Effector memory CD8-positive, alpha-beta T cell (primary cell): ENCODE results near the gene MAD2L2.

Source experiments
- ATAC-seq: fragments of 150-1000 bp; cut with Tn5 transposase; replicated peaks from 2 replicates; pipeline ENCODE4 v1.10.0; 2021; ENCODE audit warnings: mild to moderate bottlenecking, moderate library complexity
- DNase-seq, 3 experiments: peaks; one replicate each; pipeline ENCODE4 v3.0.0; 2021
- H3K27ac Mint-ChIP-seq, 2 donors: one replicate each; pipeline ENCODE4 v1.8.0; 2022; ENCODE audit warnings: mild to moderate bottlenecking in 2 of 2, mixed read lengths in 2 of 2, moderate library complexity in 2 of 2
- H3K27me3 Mint-ChIP-seq, 2 donors: one replicate each; pipeline ENCODE4 v1.8.0; 2022; ENCODE audit warnings: mixed read lengths in 2 of 2
- H3K36me3 Mint-ChIP-seq: one replicate; pipeline ENCODE4 v1.8.0; 2022; ENCODE audit warnings: mild to moderate bottlenecking, moderate library complexity, mixed read lengths; ENCODE audit not compliant: insufficient read depth
- H3K4me1 Mint-ChIP-seq, 2 donors: one replicate each; pipeline ENCODE4 v1.8.0; 2022; ENCODE audit warnings: low read depth in 2 of 2, mixed read lengths in 2 of 2
- H3K4me3 Mint-ChIP-seq, 2 donors: one replicate each; pipeline ENCODE4 v1.8.0; 2022; ENCODE audit warnings: mild to moderate bottlenecking in 2 of 2, mixed read lengths in 2 of 2, moderate library complexity in 2 of 2
- H3K9me3 Mint-ChIP-seq, 2 donors: one replicate each; pipeline ENCODE4 v1.8.0; 2022; ENCODE audit warnings: mixed read lengths in 2 of 2

Gene MAD2L2

DNA sequence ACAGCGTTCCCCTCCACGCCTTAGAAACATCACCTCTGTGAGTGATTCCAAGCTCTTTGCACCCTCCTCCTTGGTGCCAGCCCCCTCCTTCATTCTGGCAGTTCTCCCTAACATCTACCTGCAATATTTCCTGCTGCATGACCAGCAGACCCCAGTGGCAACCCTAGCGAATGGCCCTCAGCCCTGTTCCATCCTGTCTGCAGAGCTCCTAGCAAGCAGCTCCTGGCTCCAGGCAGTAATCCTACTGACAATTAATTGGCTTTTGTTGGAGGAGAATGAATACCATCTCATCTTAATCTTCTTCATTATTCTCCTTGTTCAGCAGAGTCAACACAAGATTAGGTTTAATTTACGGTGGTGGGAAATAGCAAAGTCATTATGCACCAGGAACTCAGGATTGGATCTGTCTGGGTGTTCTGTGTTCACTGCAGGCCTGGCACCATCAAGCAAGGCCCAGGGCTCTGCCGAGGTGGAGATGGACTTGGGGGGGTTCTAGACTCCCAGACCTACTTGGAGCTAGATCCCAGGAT lies 39.1 kb downstream of the MAD2L2 start:
- Mint-ChIP-seq H3K4me3 (no peak overlapping the region), H3K27ac (no peak overlapping the region), H3K27me3 (peaks cover 11 to 23% of the 10 kb centered on the region in 2 donors), H3K4me1 (peaks cover 0 to 2% of the 10 kb centered on the region in 2 donors), H3K9me3 (no peaks in the 10 kb centered on the region), H3K36me3 (peaks cover 5% of the 10 kb centered on the region)
- no peak for DNase-seq
- no peak for ATAC-seq

DNA sequence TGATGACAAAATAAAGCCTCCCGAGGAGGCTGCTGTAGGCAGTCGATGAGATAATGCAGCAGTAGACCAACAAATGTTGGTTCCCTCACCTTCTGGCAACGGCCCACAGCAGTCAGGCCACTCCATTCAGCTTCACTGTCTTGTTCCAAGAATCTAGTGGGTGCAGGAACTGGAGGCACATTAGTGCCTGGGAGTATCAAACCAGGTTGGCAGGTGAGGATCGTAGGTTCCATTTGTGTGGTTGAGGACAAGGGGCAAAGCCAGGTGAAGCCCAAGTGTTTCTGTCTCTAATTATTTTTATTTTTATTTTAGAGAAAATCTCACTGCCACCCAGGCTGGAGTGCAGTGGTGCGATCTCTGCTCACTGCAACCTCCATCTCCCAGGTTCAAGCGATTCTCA lies 40.0 kb downstream of the MAD2L2 start:
- H3K36me3 Mint-ChIP-seq = peaks cover 3% of the 10 kb centered on the region
- H3K4me1 Mint-ChIP-seq = peaks cover 0 to 2% of the 10 kb centered on the region in 2 donors
- H3K9me3 Mint-ChIP-seq = no peaks in the 10 kb centered on the region

DNA sequence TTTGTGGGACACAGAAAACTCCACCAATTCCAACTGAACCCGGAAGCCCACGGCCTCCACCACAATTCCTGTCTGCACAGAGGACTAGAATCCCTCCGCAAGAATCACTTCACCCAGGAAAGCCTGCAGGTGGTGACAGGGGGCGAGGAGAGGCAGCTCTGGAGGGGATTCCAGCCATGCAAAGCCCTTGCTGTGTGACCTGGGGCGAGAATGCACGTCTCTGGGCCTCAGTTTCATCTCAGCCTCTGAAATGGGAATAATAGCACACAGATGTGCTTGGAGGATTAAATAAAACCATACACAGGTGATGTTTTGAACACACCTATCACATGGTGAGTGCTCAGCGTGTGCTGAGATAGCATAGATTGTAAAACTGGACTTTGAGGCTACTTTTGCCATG lies 40.8 kb downstream of the MAD2L2 start:
- DNase-seq = no peak
- Mint-ChIP-seq H3K4me3 (no peak overlapping the region), H3K27ac (no peak overlapping the region), H3K27me3 (peaks cover 20 to 37% of the 10 kb centered on the region in 2 donors), H3K4me1 (peaks cover 0 to 2% of the 10 kb centered on the region in 2 donors), H3K9me3 (no peaks in the 10 kb centered on the region), H3K36me3 (no peaks in the 10 kb centered on the region)
- no peak for ATAC-seq

More for the DNA sequence above, 40.0 kb downstream of the MAD2L2 start:
- DNase-seq = no peak
- Mint-ChIP-seq H3K27ac (no peak overlapping the region), H3K27me3 (peaks cover 17 to 32% of the 10 kb centered on the region in 2 donors), H3K4me3 (no peak overlapping the region)
- ATAC-seq = no peak

DNA sequence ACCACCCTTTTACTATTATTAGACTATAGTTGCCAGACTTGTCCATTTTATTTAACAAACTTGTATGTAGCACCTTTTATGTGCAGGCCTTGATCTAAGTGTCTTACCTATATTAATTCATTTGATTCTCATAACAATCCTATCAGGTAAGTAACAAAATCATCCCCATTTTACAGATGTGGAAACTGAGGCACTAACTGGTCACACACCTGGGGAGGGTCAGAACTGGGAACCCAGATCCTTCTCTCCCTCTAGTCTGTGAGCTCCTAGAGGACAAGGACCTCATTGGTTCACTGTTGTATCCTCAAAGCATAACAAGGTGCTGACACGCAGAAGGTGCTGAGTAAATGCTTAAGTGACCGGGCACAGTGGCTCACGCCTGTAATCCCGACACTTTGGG lies 41.6 kb downstream of the MAD2L2 start:
- peaks cover 26 to 39% of the 10 kb centered on the region in 2 donors for H3K27me3 Mint-ChIP-seq
- no peak for ATAC-seq
- no peak overlapping the region for H3K27ac Mint-ChIP-seq
- H3K36me3 Mint-ChIP-seq = no peaks in the 10 kb centered on the region
- no peak for DNase-seq
- no peaks in the 10 kb centered on the region for H3K9me3 Mint-ChIP-seq
- no peak overlapping the region for H3K4me3 Mint-ChIP-seq
- peaks cover 0 to 2% of the 10 kb centered on the region in 2 donors for H3K4me1 Mint-ChIP-seq

DNA sequence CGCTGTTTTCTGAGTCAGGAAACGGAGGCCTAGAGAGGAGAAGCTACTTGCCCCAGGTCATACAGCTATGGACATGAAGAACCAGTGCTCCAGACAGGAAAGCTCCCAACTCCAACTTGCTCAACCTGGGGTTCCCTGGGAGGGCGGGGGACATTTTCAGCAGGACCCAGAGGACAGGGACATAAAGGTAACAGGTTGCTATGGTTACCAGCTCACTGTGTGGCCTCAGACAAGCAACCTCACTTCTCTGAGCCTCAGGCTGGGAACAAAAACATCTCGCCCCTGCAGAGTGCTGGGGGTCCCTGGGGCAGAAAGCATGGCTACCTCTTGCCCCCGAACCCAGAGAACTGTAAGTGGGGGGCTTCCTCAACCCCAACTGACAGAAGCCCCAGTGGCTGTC lies 42.8 kb downstream of the MAD2L2 start:
- Mint-ChIP-seq H3K4me3 (no peak overlapping the region), H3K4me1 (peaks cover 0 to 2% of the 10 kb centered on the region in 2 donors), H3K27ac (no peak overlapping the region), H3K9me3 (no peaks in the 10 kb centered on the region), H3K36me3 (no peaks in the 10 kb centered on the region), H3K27me3 (peaks cover 26 to 47% of the 10 kb centered on the region in 2 donors)
- DNase-seq (no peak), ATAC-seq (no peak)

DNA sequence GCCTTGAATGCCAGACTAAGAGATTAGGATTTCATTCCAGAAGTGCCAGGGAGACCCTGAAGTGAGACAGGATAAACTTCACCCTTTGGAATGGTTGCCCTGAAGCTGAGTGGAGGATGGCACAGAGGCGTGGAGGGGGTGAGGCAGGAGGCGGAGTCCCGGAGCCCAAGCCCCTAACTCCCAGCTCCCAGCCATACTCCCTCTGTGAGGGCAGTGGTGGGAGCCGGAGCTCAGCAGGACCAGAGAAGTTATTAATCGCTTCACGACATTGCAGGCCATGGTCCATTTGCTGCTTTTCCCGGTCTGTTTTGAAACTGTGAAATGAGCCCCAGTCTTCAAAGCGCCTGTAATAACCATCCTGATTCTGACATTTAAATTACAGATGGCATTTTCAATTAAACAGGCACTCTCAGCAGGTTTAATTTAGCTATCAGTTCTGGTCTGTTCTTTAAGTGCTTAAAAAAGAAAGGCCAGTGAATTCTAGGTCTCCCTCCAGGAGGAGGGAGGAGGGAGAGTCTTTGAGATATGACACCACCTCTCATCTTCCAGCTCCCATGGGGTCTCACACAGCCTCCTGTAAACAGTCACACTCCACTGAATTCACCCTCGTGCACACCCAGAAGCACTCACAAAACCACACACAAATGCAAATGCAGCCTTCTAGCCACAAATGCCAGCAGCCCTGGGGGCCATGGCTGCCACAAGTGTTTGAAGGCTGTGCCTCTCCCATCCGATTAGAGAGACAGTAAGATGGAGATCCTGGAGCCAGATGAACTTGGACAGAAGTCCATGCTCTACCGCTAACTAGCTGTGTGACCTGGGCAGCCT lies 46.4 kb downstream of the MAD2L2 start:
- DNase-seq (no peak), ATAC-seq (no peak)
- Mint-ChIP-seq H3K9me3 (no peaks in the 10 kb centered on the region), H3K27me3 (peaks cover 40 to 64% of the 10 kb centered on the region in 2 donors), H3K4me3 (no peak overlapping the region), H3K27ac (no peak overlapping the region), H3K4me1 (peaks cover 0 to 2% of the 10 kb centered on the region in 2 donors), H3K36me3 (no peaks in the 10 kb centered on the region)

DNA sequence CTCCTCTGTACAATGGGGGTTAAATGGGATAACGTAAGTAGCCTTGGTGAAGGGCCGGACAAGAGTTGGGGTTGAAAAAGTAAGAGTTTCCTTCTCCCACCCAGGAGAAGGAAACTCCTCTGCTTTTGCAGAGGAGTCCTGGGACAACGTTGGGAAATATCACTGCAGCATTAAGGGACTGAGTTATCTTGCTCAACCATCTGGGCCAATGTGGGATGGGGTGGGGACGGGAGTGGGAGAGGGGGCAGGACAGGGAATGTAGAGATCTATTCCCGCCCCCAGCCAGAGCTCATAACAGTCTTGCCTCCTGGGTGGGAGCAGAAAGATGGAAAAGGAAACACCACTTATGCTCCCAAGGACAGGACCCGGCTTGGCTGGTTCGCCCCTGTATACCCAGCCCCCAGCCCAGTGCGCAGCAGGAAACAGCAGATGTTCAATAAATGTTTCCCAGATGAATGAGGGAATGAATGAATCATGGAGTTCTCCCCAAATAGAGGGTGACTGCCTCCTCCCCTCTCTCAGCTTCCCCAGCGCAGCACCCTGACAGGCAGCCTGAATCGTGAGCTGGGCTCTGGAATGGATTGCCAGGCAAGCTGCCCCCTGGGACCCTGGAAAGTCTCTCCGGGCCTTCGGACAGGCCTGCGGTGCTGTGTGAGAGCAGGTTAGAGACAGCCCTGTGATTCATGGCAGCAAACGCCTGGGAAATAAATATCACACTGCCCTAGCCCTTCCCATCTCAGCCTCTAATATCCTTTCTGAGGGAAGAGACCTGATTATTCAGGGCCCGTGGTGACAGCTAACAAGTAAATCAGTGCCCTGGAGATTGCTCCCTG lies 51.5 kb downstream of the MAD2L2 start:
- no peak for DNase-seq
- no peak overlapping the region for H3K4me3 Mint-ChIP-seq
- peaks cover 53 to 75% of the 10 kb centered on the region in 2 donors for H3K27me3 Mint-ChIP-seq
- no peak overlapping the region for H3K27ac Mint-ChIP-seq
- H3K4me1 Mint-ChIP-seq = peaks cover 0 to 2% of the 10 kb centered on the region in 2 donors
- ATAC-seq = no peak
- no peaks in the 10 kb centered on the region for H3K36me3 Mint-ChIP-seq
- no peaks in the 10 kb centered on the region for H3K9me3 Mint-ChIP-seq

DNA sequence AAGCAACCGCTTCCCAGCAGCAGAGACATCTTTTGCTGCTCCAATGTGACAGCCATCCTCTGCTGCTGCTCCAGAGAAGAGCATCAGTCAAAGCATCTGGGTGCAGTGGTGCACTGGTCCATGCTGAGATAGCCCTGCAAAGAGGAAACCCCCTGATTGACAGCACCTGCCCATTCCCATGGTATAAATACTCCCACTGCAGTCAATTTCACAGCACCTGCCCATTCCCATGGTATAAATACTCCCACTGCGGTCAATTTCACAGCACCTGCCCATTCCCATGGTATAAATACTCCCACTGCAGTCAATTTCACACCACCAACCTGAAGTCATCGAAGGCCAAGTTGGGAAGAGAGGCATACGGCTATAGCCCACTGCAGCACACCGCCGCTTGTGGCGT lies 52.2 kb downstream of the MAD2L2 start:
- Mint-ChIP-seq H3K27me3 (peaks cover 53 to 71% of the 10 kb centered on the region in 2 donors), H3K4me1 (peaks cover 0 to 2% of the 10 kb centered on the region in 2 donors), H3K27ac (no peak overlapping the region), H3K4me3 (no peak overlapping the region), H3K36me3 (no peaks in the 10 kb centered on the region), H3K9me3 (no peaks in the 10 kb centered on the region)
- ATAC-seq (no peak), DNase-seq (no peak)

DNA sequence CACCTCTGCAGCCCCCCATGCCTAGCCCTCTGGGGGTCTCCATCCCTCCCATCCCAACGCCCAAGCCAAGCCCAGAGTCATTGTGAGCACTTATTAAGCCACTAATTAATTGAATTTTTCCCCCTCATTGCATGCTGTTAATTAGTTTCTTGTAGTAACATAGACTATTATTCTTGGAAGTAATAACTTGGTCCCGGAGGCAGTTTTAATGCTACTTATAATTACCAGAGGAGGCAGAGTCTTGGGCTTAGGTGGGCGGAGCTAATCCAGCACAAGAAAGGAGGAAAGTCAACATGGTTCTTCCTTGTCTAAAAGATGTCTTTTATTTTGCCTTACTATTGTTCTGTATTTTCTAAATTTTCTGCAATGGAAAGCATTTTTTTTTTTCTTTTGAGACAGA lies 54.4 kb downstream of the MAD2L2 start:
- H3K4me3 Mint-ChIP-seq = no peak overlapping the region
- peaks cover 63 to 87% of the 10 kb centered on the region in 2 donors for H3K27me3 Mint-ChIP-seq
- DNase-seq = no peak
- ATAC-seq = no peak
- no peaks in the 10 kb centered on the region for H3K36me3 Mint-ChIP-seq
- no peak overlapping the region for H3K27ac Mint-ChIP-seq
- peaks cover 0 to under 1% of the 10 kb centered on the region in 2 donors for H3K4me1 Mint-ChIP-seq
- no peaks in the 10 kb centered on the region for H3K9me3 Mint-ChIP-seq
